ENCODE measurements around the gene ERP27.

DNA sequence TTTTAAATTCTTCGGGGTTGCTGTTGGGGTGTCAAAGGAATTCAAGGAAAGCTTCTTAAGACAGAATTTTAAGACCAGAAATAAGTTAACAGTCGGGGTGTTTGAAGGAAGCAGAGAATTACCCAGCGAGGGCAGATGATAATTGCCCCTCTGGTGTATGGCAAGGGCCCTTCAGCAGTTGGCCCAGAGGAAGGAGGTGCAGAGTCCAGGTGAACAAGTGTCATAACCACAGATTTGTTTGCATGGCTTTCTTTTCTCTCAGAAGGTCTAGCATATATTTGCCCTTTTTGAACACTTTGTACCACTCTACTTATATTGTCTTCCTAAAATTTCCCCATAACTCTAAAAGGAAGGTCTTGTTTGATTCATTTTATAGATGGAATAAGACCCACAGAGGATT lies 36.3 kb upstream of the ERP27 start:
- TF ChIP-seq, protein P1, sequence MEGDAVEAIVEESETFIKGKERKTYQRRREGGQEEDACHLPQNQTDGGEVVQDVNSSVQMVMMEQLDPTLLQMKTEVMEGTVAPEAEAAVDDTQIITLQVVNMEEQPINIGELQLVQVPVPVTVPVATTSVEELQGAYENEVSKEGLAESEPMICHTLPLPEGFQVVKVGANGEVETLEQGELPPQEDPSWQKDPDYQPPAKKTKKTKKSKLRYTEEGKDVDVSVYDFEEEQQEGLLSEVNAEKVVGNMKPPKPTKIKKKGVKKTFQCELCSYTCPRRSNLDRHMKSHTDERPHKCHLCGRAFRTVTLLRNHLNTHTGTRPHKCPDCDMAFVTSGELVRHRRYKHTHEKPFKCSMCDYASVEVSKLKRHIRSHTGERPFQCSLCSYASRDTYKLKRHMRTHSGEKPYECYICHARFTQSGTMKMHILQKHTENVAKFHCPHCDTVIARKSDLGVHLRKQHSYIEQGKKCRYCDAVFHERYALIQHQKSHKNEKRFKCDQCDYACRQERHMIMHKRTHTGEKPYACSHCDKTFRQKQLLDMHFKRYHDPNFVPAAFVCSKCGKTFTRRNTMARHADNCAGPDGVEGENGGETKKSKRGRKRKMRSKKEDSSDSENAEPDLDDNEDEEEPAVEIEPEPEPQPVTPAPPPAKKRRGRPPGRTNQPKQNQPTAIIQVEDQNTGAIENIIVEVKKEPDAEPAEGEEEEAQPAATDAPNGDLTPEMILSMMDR (IDR thresholded peaks at IDR 0.05): no peak
- no peak for TF ChIP-seq POLR2AphosphoS5 (IDR thresholded peaks at IDR 0.05)
- no peak for TF ChIP-seq POLR2A (IDR thresholded peaks at IDR 0.05)
